ENCODE measurements around the gene ELN. TPM values are rescaled to one million over a fixed set of nuclear protein-coding genes. Genes with fewer than 3 reads are reported as not detected.
"Not testable (repeated sequence)": the region's sequence is repeated elsewhere in the genome, so short reads cannot be mapped to it uniquely, and the experiment has no call there.

ELN gene
- total RNA-seq: under 1 TPM in 2 of 3 donors, not detected in 1; 0.08 to 0.15 TPM

DNA sequence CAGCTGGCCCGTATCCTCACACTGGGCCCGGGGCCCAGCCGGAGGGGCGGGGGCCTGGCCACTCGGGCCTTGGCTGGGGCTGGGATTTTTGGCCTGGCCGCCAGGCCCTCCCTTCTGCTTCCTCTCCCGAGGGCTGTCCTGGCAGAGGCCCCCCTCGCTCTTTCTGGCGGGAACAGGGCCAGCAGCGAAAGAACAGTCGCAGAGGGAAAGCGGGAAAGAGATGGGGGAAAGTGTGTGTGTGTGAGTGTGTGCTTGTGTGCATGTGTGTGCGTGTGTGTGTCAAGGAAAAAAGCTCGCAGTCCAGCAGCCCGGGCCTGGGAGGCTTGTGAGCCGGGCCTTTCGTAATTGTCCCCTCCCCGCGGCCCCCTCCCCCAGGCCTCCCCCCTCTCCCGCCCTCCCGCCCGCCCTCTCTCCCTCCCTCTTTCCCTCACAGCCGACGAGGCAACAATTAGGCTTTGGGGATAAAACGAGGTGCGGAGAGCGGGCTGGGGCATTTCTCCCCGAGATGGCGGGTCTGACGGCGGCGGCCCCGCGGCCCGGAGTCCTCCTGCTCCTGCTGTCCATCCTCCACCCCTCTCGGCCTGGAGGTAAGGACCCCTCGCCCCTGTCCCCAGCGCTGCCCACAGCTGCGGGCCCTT lies at the start of gene ELN:
Gene ELN, plus strand, starts transcription at position 491 of the 638 bp plus-strand sequence. Its CDS starts 15 bp downstream, at position 506.
- no peaks in the 10 kb centered on the region for H3K9me3 Mint-ChIP-seq
- no peaks in the 10 kb centered on the region for H3K36me3 Mint-ChIP-seq (ENCODE audit: insufficient read depth)
- peaks cover 55% of the 10 kb centered on the region for H3K27me3 Mint-ChIP-seq (ENCODE audit: low read depth)
- ATAC-seq: no peak
- peaks cover 9% of the 10 kb centered on the region for H3K4me1 Mint-ChIP-seq (ENCODE audit: low read depth)
- H3K4me3 Mint-ChIP-seq: no peak within 1 kb of the TSS
- no peak for DNase-seq

- Mint-ChIP-seq H3K4me3 (no peak overlapping the region), H3K4me1 (ENCODE audit: low read depth) (no peaks in the 10 kb centered on the region), H3K27me3 (ENCODE audit: low read depth) (peaks cover 6% of the 10 kb centered on the region), H3K36me3 (ENCODE audit: insufficient read depth) (no peaks in the 10 kb centered on the region), H3K9me3 (no peaks in the 10 kb centered on the region)
- DNase-seq: no peak
- no peak for ATAC-seq
These were observed 49.1 kb upstream of the ELN start for GRCh38 chr7:73978661-73979563.

- not testable (repeated sequence) for H3K36me3 Mint-ChIP-seq (ENCODE audit: insufficient read depth); H3K9me3 Mint-ChIP-seq; H3K27me3 Mint-ChIP-seq (ENCODE audit: low read depth); H3K4me3 Mint-ChIP-seq; H3K4me1 Mint-ChIP-seq (ENCODE audit: low read depth); DNase-seq; ATAC-seq
These were observed 48.3 kb upstream of the ELN start for GRCh38 chr7:73979656-73980055.

DNA sequence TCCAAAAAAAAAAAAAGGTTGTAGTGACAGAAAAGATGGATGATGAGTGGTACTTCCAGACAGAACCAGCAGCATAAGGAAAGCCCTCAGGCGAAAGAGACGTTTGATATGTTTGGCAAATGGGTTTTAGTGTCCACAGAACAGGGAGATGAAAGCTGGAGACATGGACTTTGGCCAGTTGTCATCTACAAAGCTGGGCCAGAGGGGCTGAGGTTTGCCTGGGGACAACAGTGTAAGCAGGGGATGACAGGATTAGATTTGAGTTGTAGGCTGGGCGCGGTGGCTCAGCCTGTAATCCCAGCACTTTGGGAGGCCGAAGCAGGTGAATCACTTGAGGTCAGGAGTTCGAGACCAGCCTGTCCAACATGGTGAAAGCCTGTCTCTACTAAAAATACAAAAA lies 47.8 kb upstream of the ELN start:
- DNase-seq: no peak
- Mint-ChIP-seq H3K27me3 (ENCODE audit: low read depth) (peaks cover 4% of the 10 kb centered on the region), H3K4me3 (no peak overlapping the region), H3K36me3 (ENCODE audit: insufficient read depth) (no peaks in the 10 kb centered on the region), H3K4me1 (ENCODE audit: low read depth) (no peaks in the 10 kb centered on the region), H3K9me3 (no peaks in the 10 kb centered on the region)
- ATAC-seq: no peak

- ATAC-seq (no peak), DNase-seq (no peak)
- H3K27me3 Mint-ChIP-seq (ENCODE audit: low read depth): peaks cover 4% of the 10 kb centered on the region
- H3K36me3 Mint-ChIP-seq (ENCODE audit: insufficient read depth): no peaks in the 10 kb centered on the region
- no peaks in the 10 kb centered on the region for H3K9me3 Mint-ChIP-seq
- H3K4me1 Mint-ChIP-seq (ENCODE audit: low read depth): no peaks in the 10 kb centered on the region
- no peak overlapping the region for H3K4me3 Mint-ChIP-seq
These were observed 46.0 kb upstream of the ELN start for GRCh38 chr7:73981933-73982332.

- Mint-ChIP-seq H3K36me3 (ENCODE audit: insufficient read depth) (no peaks in the 10 kb centered on the region), H3K4me1 (ENCODE audit: low read depth) (no peaks in the 10 kb centered on the region)
These were observed 44.4 kb upstream of the ELN start for GRCh38 chr7:73983437-73984164.

GRCh38 chr7:73984481-73985205 lies 43.3 kb upstream of the ELN start:
- no peak for DNase-seq
- no peaks in the 10 kb centered on the region for H3K36me3 Mint-ChIP-seq (ENCODE audit: insufficient read depth)
- peaks cover 4% of the 10 kb centered on the region for H3K27me3 Mint-ChIP-seq (ENCODE audit: low read depth)
- H3K9me3 Mint-ChIP-seq: no peaks in the 10 kb centered on the region
- ATAC-seq: no peak
- H3K4me3 Mint-ChIP-seq: no peak overlapping the region
- H3K4me1 Mint-ChIP-seq (ENCODE audit: low read depth): no peaks in the 10 kb centered on the region

More at GRCh38 chr7:73983437-73984164, 44.4 kb upstream of the ELN start:
- H3K27me3 Mint-ChIP-seq (ENCODE audit: low read depth): peaks cover 4% of the 10 kb centered on the region
- ATAC-seq (no peak), DNase-seq (no peak)
- H3K4me3 Mint-ChIP-seq: no peak overlapping the region
- H3K9me3 Mint-ChIP-seq: no peaks in the 10 kb centered on the region

- Mint-ChIP-seq H3K4me1 (ENCODE audit: low read depth) (no peaks in the 10 kb centered on the region), H3K4me3 (no peak overlapping the region), H3K9me3 (no peaks in the 10 kb centered on the region), H3K27me3 (ENCODE audit: low read depth) (no peaks in the 10 kb centered on the region), H3K36me3 (ENCODE audit: insufficient read depth) (no peaks in the 10 kb centered on the region)
- ATAC-seq (no peak), DNase-seq (no peak)
These were observed 42.2 kb upstream of the ELN start for GRCh38 chr7:73985737-73986141.

DNA sequence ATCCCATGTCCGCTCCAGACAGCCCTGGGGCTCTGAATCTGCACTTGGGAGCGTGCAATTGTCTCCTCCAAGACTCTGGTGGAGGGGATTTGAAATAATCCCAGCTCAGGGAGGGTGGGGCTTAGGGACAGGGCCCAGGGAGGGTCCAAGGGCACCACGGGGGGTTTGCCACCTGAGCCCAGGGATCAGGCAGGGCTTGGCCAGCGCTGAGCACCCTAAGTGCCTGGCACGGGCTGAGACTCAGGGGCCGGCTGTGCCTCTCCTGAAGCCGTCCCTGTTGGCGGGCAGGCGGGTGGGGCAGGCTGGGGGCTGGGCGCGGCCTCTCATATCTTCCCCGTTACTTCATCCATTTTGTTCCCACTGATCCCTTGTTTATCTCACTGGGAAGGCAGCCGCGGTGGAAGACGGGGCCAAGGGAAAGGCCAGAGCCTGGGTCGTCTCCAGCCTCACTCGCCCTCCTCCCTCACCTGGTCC lies 41.8 kb upstream of the ELN start:
- ATAC-seq: no peak
- H3K9me3 Mint-ChIP-seq: no peaks in the 10 kb centered on the region
- H3K27me3 Mint-ChIP-seq (ENCODE audit: low read depth): no peaks in the 10 kb centered on the region

DNA sequence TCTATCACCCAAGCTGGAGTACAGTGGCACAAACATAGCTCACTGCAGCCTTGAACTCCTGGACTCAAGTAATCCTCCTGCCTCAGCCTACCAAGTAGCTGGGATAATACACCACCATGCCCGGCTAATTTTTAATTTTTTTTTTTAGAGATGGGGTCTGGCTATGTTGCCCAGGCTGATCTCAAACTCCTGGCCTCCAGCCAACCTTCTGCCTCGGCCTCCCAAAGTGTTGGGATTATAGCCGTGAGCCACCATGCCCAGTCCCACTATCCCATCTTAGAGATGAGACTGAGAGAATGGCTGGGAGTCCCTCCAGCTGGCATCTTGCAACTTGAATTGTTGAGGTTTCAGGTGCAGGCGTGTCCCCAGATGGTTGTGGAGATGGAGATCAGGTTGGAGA lies 40.7 kb upstream of the ELN start:
- no peaks in the 10 kb centered on the region for H3K9me3 Mint-ChIP-seq
- H3K4me3 Mint-ChIP-seq: no peak overlapping the region
- no peaks in the 10 kb centered on the region for H3K4me1 Mint-ChIP-seq (ENCODE audit: low read depth)
- ATAC-seq (no peak), DNase-seq (no peak)
- no peaks in the 10 kb centered on the region for H3K27me3 Mint-ChIP-seq (ENCODE audit: low read depth)
- no peaks in the 10 kb centered on the region for H3K36me3 Mint-ChIP-seq (ENCODE audit: insufficient read depth)

More for the DNA sequence above, 41.8 kb upstream of the ELN start:
- H3K36me3 Mint-ChIP-seq (ENCODE audit: insufficient read depth): no peaks in the 10 kb centered on the region
- no peaks in the 10 kb centered on the region for H3K4me1 Mint-ChIP-seq (ENCODE audit: low read depth)
- no peak for DNase-seq
- no peak overlapping the region for H3K4me3 Mint-ChIP-seq

DNA sequence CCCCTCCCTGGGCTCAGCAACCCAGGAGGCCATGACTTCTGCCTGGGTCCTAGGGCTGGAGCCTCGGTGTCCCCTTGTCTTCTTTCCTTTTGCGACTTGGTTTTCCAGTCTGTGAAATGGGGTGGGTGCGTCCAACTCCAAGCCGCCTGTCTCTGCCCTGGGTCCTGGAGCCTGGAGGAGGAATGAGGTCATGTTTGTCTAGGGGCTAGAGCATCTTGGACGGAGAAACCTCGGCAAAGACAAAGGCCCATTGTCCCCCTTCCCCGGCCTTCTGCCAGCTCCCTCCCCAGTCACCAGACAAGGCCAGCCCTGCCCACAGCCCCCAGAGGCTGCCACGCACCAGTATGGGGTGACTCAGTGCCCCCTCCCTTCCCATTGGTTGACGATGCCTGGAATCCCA lies 39.8 kb upstream of the ELN start:
- Mint-ChIP-seq H3K36me3 (ENCODE audit: insufficient read depth) (no peaks in the 10 kb centered on the region), H3K9me3 (no peaks in the 10 kb centered on the region), H3K4me3 (no peak overlapping the region), H3K27me3 (ENCODE audit: low read depth) (no peaks in the 10 kb centered on the region), H3K4me1 (ENCODE audit: low read depth) (no peaks in the 10 kb centered on the region)
- ATAC-seq (no peak), DNase-seq (no peak)

DNA sequence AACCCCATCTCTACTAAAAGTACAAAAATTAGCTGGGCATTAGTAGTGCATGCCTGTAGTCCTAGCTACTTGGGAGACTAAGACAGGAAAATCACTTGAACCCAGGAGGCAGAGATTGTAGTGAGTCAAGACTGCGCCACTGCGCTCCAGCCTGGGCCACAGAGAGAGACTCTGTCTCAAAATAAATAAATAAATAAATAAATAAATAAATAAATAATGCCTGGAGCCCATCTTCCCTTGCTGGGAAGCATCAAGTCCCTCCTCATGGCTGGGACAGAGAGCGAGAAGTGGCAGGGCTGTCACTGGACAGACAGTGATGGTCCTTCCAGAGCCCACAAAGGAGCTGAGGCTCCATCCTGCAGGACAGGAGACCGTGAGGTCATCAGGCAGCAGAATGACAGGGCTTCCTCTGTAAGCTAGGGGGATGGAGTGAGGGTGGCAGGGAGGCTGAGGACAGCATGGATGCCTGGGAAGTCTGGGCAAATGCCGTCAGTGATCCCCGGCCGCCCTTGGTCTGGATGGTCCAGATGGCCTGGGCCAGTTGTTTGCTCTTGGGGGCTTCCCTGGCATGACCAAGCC lies 36.4 kb upstream of the ELN start:
- H3K9me3 Mint-ChIP-seq: peaks cover 19% of the 10 kb centered on the region
- H3K36me3 Mint-ChIP-seq (ENCODE audit: insufficient read depth): no peaks in the 10 kb centered on the region
- ATAC-seq (no peak), DNase-seq (no peak)
- no peak overlapping the region for H3K4me3 Mint-ChIP-seq
- peaks cover 6% of the 10 kb centered on the region for H3K27me3 Mint-ChIP-seq (ENCODE audit: low read depth)
- H3K4me1 Mint-ChIP-seq (ENCODE audit: low read depth): no peaks in the 10 kb centered on the region

GRCh38 chr7:73992101-73992562 lies 35.8 kb upstream of the ELN start:
- Mint-ChIP-seq H3K4me1 (ENCODE audit: low read depth) (no peaks in the 10 kb centered on the region), H3K9me3 (peaks cover 19% of the 10 kb centered on the region), H3K4me3 (no peak overlapping the region), H3K36me3 (ENCODE audit: insufficient read depth) (no peaks in the 10 kb centered on the region), H3K27me3 (ENCODE audit: low read depth) (peaks cover 10% of the 10 kb centered on the region)
- ATAC-seq (no peak), DNase-seq (no peak)

Measured in activated T-cell treated with anti-CD3 and anti-CD28 coated beads, Interleukin-2, amount 50 U/mL, for 4 hours (primary cell).